Astrocyte of the hippocampus (primary cell): ENCODE results near the gene INTS11.

Source experiments
- DNase-seq: peaks from one replicate; pipeline ENCODE4 v3.0.0; 2011; ENCODE audit warnings: low read depth, low spot score

Gene INTS11

GRCh38 chr1:1357871-1358432 lies 33.5 kb upstream of the INTS11 start:
- DNase-seq: peak; percentile 65

- DNase-seq: peak; percentile 52
Observed at GRCh38 chr1:1356796-1357401, 32.4 kb upstream of the INTS11 start.

GRCh38 chr1:1356166-1356795 lies 31.8 kb upstream of the INTS11 start:
- DNase-seq: no peak

- peak; percentile 69 for DNase-seq
Observed at GRCh38 chr1:1355416-1355815, 31.0 kb upstream of the INTS11 start.

GRCh38 chr1:1354271-1355247 lies 30.1 kb upstream of the INTS11 start:
- no peak for DNase-seq

- no peak for DNase-seq
Observed at GRCh38 chr1:1353389-1354151, 29.1 kb upstream of the INTS11 start.

- DNase-seq: no peak
Observed at GRCh38 chr1:1352786-1353388, 28.4 kb upstream of the INTS11 start.

GRCh38 chr1:1351511-1352427 lies 27.3 kb upstream of the INTS11 start:
- peak; percentile 48 for DNase-seq

- peak; percentile 91 for DNase-seq
Observed at GRCh38 chr1:1349256-1350012, 25.0 kb upstream of the INTS11 start, which contains the start of gene DVL1. Gene DVL1 (minus strand): TSS chr1:1349418. CDS start chr1:1349065, 353 bp downstream.

GRCh38 chr1:1348420-1349255 lies 24.2 kb upstream of the INTS11 start:
- DNase-seq: peak; percentile 68

GRCh38 chr1:1347663-1348419 lies 23.4 kb upstream of the INTS11 start:
- DNase-seq: peak; percentile 57

- DNase-seq: no peak
Observed at GRCh38 chr1:1347026-1347595, 22.7 kb upstream of the INTS11 start.

GRCh38 chr1:1346501-1346890 lies 22.0 kb upstream of the INTS11 start:
- DNase-seq: no peak

GRCh38 chr1:1345860-1346500 lies 21.5 kb upstream of the INTS11 start:
- no peak for DNase-seq

- DNase-seq: no peak
Observed at GRCh38 chr1:1345384-1345783, 20.9 kb upstream of the INTS11 start.

- peak; percentile 64 for DNase-seq
Observed at GRCh38 chr1:1344655-1345361, 20.3 kb upstream of the INTS11 start.
